HG03280 (cell line): ENCODE data around the gene MTM1.

Experiments used
- ATAC-seq: cut with Tn5 transposase; IDR thresholded peaks from one replicate; pipeline ENCODE4 v1.9.1; 2021; ENCODE audit warnings: mild to moderate bottlenecking, moderate library complexity; ENCODE audit not compliant: unreplicated experiment

Gene MTM1

DNA sequence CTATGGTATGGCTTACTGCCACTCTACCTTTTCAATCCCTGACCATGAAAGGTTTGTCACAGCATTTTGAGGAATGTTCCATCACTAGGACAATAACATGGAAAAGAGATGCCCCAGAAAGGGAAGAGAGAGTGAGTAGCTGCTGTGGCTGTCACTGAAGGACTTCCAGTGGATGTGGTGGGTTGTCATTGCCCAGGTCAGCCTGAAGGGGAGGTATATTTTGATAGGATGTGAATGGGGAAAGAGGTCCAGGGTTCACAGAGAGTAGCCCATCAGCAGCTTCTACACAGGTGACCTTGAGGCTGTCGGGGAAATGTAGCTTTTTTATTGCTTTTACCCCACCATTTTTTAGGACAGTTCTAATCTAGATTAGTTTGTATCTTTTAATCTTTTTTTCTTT, 30.8 kb downstream of the MTM1 start:
- no peak for ATAC-seq

- no peak for ATAC-seq
Measured at GRCh38 chrX:150602296-150602695, 33.9 kb downstream of the MTM1 start.

DNA sequence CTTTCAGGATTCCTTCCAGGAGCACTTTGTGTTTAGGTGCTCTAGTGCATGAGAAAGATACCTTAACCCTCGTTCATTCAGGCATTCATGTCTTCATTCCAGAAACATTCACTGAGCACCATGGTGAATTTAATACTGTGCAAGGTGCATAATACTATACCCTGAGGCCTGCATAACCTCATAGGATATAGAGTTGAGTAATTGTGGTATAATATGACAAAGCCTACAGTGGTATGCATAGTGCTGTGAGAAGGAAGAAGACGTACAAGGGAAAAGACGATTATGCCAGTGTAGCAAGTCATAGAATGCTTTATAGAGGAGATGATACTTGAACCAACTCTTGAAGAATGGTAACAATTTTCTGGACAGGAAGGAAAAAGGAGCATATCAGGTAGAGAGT, 34.3 kb downstream of the MTM1 start:
- no peak for ATAC-seq

DNA sequence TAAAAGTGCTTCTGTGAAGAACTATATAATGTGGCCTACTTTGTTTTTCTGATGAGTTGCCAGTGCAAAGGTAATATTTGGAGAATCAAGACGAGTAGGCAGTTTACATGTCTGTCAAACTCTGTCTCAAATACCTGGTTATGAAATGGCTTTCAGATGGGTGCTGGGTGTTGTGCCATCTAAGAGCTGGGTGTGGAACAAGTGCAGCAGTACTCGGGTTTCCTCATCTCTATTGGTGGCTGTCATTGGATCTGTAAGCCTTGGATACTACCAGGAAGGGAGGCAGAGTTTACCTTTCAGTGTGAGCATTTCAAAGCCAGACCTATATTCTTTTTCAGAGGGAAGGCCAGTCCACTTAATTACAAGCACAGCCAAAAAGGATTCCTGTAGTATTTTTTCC, 37.2 kb downstream of the MTM1 start:
- ATAC-seq: no peak

DNA sequence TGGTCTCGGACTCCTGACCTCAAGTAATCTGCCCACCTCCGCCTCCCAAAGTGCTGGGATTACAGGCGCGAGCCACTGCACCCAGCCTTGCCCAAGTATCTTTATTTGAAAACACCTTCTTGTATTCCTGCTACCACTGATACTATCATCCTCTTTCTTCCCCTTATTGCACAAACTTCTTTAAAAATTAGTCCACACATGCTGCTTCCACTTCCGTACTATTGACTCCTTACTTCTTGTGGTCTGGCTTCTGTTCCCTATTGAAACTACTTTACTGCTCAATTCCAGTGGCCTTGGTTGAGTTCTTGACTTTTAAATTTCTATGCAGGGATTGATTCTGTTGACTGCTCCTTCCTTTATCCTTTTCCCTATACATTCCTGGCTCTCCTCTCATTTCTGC, 38.8 kb downstream of the MTM1 start:
- no peak for ATAC-seq

DNA sequence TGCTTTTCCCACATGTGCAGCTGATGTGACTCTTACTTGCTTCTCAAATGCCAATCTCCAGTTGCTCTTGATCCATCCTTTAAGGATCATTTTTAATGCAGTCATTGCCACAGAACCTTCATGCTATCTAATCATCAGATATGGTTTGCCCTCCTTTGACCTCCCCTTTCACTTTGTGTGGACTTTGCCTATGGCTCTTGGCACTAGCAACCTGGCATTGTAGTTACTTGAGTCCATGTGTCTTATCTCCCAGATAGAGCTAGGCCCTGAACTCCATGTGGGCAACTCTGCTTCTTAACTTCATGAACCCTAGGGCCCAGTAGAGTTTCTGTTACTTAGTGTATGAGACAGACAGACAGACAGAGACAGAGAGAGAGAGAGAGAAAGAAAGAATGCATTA, 41.6 kb downstream of the MTM1 start:
- no peak for ATAC-seq

GRCh38 chrX:150610446-150610845, 42.0 kb downstream of the MTM1 start:
- no peak for ATAC-seq

GRCh38 chrX:150615356-150615755, 46.9 kb downstream of the MTM1 start:
- ATAC-seq: no peak

DNA sequence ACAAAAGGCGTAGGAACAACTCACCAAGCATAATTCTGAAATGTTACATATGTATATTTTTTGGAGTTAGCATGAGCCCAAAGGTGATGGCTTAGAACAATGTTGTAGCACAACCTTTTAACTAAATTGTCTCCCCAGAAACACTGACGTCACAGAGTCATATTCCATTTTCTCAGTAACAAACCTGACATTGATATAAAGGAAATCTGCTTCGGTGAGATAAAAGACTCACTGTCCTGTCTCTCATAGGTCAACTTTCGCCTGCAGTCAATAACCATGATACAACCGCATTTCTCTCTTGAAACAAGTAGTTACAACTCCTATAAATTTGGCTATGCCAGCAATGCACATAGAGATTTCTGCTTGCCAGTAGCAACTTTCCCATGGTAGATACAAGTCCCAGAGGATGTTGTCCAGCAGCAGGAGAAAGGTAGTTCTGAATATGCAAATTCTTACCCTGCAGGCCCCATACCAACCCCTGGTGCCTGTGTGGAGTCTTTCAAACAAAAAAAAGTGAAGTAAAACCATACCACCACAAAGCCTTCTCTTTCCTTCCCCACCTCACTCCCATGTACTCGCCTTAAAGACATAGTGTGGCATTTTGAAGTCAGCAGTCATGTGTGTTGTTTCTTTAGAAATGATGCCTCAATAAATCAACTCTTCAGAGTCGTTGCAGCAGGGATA, 47.9 kb downstream of the MTM1 start:
- no peak for ATAC-seq

DNA sequence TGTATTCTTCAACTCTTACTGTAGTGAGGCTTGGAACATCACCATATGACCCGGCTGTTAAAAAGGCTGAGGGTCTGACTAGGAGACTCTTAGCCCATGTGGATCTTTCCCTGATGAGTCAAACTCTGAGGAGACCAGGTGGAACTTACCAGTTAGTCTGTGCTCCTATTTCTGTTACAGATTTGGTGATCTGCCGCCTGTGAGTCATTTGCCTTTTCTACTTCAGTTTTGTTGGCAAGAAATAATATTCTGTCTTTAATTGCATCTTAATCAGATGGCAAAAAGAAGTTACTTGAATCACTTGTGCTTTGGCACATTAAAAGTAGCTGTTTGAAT, 48.4 kb downstream of the MTM1 start:
- no peak for ATAC-seq

GRCh38 chrX:150621652-150622051, 53.2 kb downstream of the MTM1 start:
- ATAC-seq: no peak

DNA sequence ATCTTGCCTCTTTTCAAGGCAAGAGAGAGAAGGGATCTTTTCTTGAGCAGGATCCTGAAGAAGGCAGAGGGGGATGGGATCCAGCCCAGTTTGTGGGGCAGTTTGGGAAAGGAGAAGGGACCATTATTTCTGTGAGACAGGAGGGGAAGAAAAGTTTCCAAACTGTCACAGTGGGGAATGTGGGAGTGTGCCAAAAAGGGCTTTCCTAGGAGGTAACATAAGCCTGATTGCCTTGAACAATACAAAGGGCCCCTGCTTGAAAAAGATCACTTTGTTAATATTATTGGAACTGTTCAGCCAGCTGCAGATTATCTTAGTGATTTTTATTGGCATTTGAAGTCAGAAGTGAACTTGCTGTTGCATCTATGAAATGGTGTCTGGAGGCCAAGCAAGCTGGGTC, 55.2 kb downstream of the MTM1 start:
- no peak for ATAC-seq

DNA sequence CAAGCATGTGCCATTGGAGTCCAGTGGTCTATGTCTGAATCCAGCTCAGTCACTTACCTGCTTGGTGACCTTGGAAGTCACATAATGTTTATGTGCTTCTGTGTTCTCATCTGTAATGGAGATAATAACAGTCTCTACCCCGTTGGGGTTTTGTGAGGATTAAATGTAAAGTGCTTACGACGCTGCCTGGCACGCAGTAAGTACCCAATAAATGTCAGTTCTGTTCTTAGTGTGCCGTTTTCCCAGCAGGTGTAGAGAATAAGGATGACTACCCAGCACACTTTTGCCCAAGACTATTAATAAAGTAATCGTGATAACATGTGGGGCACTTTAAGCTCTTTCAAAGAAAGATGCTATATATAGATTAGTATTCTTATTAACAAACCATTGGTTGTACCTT, 56.7 kb downstream of the MTM1 start:
- no peak for ATAC-seq

GRCh38 chrX:150625875-150626274, 57.5 kb downstream of the MTM1 start:
- no peak for ATAC-seq

DNA sequence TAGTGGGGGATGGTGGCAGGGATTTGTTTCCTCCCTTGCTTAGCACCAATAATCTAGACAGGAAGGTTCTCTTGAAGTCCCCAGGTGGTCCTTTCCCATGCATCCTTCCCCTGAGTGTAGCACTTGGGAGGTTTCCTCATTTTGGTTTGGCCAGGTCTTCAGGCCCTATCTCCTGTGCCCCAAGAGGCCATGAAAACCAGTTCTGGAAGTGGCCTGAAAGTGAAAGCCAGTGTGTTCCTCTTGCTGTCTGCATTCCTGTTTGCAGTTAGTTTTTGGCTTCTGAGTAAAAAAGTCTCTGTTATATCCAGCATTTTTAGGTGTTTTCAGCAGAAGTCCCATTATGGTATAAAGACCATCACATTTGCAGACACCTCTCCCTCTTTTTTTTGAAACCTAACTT, 59.5 kb downstream of the MTM1 start:
- ATAC-seq: peak; percentile 79

- peak; percentile 82 for ATAC-seq
Measured at GRCh38 chrX:150635952-150636351, 67.5 kb downstream of the MTM1 start.

DNA sequence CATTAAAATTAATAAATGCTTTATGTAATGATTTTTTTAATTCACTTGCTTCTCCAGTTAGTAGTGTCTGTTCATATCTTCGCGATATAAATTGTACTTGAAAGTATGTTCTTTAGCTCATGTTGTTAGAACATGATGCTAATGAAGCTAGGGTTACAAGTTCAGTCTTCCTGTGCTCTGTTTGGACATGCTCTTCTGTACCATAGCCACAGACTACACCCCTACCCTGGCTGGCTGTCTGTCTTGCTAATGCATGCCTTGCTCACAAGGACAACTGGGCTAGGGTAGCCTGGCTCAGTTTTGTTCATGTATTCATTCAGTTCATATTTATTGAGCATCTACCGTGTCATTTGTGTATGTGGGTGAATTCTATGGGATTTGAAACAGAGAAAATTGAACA, 74.0 kb downstream of the MTM1 start:
- ATAC-seq: no peak

GRCh38 chrX:150643271-150643670, 74.8 kb downstream of the MTM1 start:
- ATAC-seq: no peak

DNA sequence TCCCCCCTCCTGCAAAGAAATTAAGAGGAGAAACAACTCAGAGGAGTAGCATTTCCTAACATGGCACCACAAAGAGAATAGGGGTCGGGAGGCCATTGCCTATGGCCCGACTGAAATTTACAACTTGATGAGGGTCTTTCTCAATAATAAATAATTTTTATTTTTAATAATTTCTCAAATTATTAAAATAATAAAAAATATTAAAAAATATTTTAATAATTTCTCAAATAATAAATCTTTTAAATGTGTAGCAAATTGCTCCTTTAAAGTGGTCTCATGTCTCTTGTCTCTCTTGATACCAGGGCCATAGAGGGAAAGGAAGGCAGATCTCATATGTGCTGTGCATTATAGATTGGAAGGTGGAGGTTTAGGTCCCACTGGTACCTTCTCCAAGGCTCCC, 75.5 kb downstream of the MTM1 start:
- no peak for ATAC-seq

DNA sequence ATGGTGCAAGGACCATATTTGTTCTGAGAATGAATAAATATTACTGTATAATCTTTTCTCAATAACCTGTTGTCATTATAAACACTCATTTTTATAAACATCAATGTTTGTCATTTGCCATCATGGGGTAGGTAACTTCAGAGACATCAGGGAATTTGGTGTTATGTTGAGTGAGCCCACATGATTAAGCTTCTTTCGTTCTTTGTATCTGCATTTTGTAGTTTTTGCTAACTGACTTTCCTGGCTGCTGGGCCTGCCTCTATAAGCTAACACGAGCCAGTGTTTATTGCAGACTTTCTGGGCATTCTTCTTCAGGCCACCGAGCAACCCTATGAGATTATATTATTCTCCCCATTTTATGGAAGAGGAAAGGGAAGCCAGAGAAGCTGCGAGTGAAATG, 76.0 kb downstream of the MTM1 start:
- ATAC-seq: no peak

- ATAC-seq: no peak
Measured at GRCh38 chrX:150647331-150647730, 78.9 kb downstream of the MTM1 start.

GRCh38 chrX:150648296-150648940, 80.0 kb downstream of the MTM1 start:
- no peak for ATAC-seq
